Omental fat pad (tissue), 4 donors: ENCODE data around the gene ECHDC1. TPM values are rescaled to one million over a fixed set of nuclear protein-coding genes. Genes with fewer than 3 reads are reported as not detected.

Experiments
- ATAC-seq: fragments of 150-250 bp; one replicate; pipeline ENCODE4 v1.9.1; 2016; ENCODE audit warnings: mild to moderate bottlenecking, moderate library complexity; ENCODE audit not compliant: low FRiP score
- DNase-seq: peaks from one replicate; pipeline ENCODE4 v3.0.0-alpha.2; 2019; ENCODE audit warnings: low spot score
- CTCF ChIP-seq, 3 donors: fragments of 450-650 bp; IDR thresholded peaks; one replicate each; pipeline ENCODE4 v1.5.1; 2016 to 2017; ENCODE audit warnings: antibody characterized with exemption in 3 of 3, mild to moderate bottlenecking in 3 of 3, moderate library complexity in 2 of 3
- total RNA-seq, 4 donors: library from RNA; depleted of rRNA; stranded (reverse); fragments of >200 nt; gene quantifications; one replicate each; pipeline ENCODE4 v1.1.0, GENCODE V29; 2016

Gene ECHDC1
- total RNA-seq, 4 donors from 2014 or later: 46.2 to 60.9 (median 60.2) TPM

DNA sequence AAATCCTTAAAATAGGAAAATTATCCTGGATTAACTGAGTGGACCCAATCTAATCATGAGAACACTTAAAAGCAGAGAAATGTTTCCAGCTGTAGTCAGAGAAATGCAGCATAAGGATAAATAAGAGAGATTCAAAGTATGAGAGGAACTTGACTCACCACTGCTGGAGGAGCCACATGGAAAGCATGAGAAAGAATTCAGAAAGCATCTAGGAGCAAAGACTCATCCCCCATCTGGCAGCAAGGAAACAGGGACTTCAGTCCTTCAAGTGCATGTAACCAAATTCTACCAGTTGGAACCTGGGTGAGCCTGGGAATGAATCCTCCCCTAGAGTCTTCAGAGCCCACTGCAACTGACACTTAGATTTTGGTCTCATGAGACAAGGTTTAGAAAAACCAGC, 43.0 kb downstream of the ECHDC1 start:
- TF ChIP-seq CTCF (IDR thresholded peaks at IDR 0.05): no peak
- ATAC-seq: peak; percentile 8
- no peak for DNase-seq

- DNase-seq: no peak
- no peak for TF ChIP-seq CTCF (IDR thresholded peaks at IDR 0.05)
- no peak for ATAC-seq
Observed at GRCh38 chr6:127299522-127300240, 43.7 kb downstream of the ECHDC1 start.

DNA sequence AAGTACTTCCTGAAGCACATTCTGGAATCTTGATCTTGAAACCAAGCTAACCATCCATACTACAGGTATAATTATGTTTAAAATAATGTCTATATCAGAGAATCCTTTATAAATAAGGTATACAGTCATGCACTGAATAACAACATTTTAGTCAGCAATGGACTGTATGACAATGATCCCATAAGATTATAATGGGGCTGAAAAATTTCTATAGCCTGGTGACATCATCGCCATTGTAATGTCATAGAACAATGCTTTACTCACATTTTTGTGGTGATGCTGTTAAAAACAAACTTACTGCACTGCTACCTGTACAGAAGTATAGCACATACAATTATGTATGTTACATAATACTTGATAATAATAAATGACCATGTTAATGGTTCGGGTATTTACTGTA, 44.9 kb downstream of the ECHDC1 start:
- ATAC-seq (no peak), DNase-seq (no peak)
- TF ChIP-seq CTCF (IDR thresholded peaks at IDR 0.05): no peak

DNA sequence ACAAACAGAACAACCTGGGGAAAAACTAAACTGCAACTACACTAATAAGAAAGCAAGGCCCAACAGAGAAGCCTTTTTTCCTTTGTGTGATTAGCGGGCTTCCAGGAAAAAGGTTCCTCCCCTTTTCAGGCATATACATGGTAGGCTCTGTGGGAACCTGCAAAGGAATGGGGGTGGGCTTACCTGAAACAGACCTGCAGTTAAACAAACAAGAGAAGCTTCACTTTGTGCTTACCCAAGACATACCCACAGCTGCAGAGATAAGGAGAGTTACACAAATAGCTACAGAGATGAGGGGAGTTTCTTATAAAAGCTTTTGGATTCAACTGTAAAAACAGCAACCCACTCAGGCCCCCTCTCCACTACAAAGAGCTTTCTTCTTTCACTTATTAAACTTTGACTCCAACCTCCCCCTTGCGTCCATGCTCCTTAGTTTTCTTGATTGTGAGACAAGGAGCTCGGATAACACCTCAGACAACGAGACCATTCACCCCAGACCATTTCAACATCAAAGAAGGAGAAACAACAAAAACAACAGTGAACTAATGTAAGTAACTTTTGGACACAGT, 45.8 kb downstream of the ECHDC1 start:
- ATAC-seq: no peak
- TF ChIP-seq CTCF (IDR thresholded peaks at IDR 0.05): no peak

GRCh38 chr6:127291495-127291894, 51.9 kb downstream of the ECHDC1 start:
- ATAC-seq: no peak
- DNase-seq: no peak
- no peak for TF ChIP-seq CTCF (IDR thresholded peaks at IDR 0.05)

More for the DNA sequence above, 45.8 kb downstream of the ECHDC1 start:
- DNase-seq: no peak

DNA sequence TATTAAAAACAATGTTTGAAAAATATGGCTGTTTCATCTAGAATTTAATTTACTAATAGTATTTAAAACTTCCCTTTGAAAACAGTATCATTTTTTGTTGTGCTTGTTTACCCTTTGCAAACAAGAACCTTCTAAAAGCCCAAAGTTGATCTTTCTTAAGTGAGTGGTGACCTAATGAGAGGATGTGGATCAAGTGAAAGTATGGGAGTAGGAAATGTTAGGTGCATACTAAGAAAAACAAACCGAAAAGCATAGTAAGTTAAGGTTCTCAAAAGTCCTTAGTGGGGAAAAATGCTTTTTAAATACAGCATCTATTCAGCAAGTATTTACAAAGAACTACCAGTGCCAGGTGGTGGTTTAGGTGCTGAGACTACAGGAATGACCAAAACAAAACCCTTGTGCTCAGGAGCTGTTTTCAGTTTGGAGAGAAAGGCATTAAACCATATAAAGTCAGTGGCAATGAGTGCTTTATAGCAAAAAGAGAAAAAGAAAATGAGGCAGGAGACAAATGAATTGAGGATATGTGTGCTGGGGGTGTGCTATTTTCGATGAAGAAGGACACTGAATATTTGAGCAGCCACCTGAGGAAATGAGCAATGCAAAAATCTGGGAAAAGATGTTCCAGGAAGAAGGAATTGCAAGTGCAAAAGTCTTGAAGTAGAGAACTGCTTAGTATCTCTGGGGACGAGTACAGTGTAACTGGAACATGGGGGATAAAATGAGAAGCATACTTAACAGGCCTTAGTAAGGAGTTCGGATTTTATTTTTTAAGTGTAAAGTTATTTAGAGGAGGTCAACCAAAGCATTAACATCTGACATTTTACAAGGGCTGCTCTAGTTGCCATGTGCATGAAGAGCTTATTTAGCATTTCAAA, 52.8 kb downstream of the ECHDC1 start:
- no peak for ATAC-seq
- no peak for TF ChIP-seq CTCF (IDR thresholded peaks at IDR 0.05)
- DNase-seq: no peak
